Posterior cingulate gyrus (tissue), 11 donors: ENCODE results near the gene BEND4.

Experiments used
- DNase-seq, 10 donors: peaks; one replicate each; pipeline versions ENCODE4 v3.0.0 to v3.0.0-alpha.2; 2020 to 2021; ENCODE audit warnings: mixed read lengths in 3 of 10
- intact Hi-C: fragments of 100-400 bp; cut with DNase I; formaldehyde crosslinking; loops from one replicate; pipeline ENCODE4 v1.15.1; 2023

BEND4 gene

GRCh38 chr4:42112846-42113245 lies 39.6 kb downstream of the BEND4 start:
- intact Hi-C loops = no loop called here
- DNase-seq = no peak

GRCh38 chr4:42104521-42104920 lies 47.9 kb downstream of the BEND4 start:
- DNase-seq = no peak
- intact Hi-C loops = no loop called here

GRCh38 chr4:42101446-42101975 lies 50.9 kb downstream of the BEND4 start:
- DNase-seq = no peak
- intact Hi-C loops = no loop called here

- intact Hi-C loops = no loop called here
- DNase-seq = no peak
These were observed 64.1 kb downstream of the BEND4 start for GRCh38 chr4:42088386-42088785.

- intact Hi-C loops = no loop called here
These were observed 68.6 kb downstream of the BEND4 start for GRCh38 chr4:42083816-42084215.

GRCh38 chr4:42080306-42080705 lies 72.1 kb downstream of the BEND4 start:
- no peak for DNase-seq
- intact Hi-C loops = no loop called here

More at GRCh38 chr4:42083816-42084215, 68.6 kb downstream of the BEND4 start:
- no peak for DNase-seq

GRCh38 chr4:42078184-42078801 lies 74.2 kb downstream of the BEND4 start:
- intact Hi-C loops = no loop called here
- no peak for DNase-seq

- intact Hi-C loops = no loop called here
- no peak for DNase-seq
These were observed 78.2 kb downstream of the BEND4 start for GRCh38 chr4:42074294-42074693.

- no peak for DNase-seq
- intact Hi-C loops = no loop called here
These were observed 82.0 kb downstream of the BEND4 start for GRCh38 chr4:42070463-42070862.

- intact Hi-C loops = no loop called here
- no peak for DNase-seq
These were observed 85.2 kb downstream of the BEND4 start for GRCh38 chr4:42067264-42067663.

- no peak for DNase-seq
- intact Hi-C loops = no loop called here
These were observed 86.1 kb downstream of the BEND4 start for GRCh38 chr4:42066402-42066801.
